Endothelial cell of umbilical vein (primary cell): ENCODE data around the gene KRT1. TPM values are rescaled to one million over a fixed set of nuclear protein-coding genes. Genes with fewer than 3 reads are reported as not detected.
A peak's percentile ranks its signal among the peaks of the same experiment; 100 is the strongest.

Experiments
- BruUV-seq: library from RNA; stranded (reverse); fragments of 400-500 nt; replicated peaks from 2 replicates; lab custom pipeline; 2021; lab: Mats Ljungman, UMichigan
- CTCF ChIA-PET: fragments of 300-600, 350-600 bp; sonication (Branson Sonifier 250); formaldehyde crosslinking; loops from one replicate; lab custom pipeline; 2021; ENCODE audit warnings: antibody characterized with exemption, inconsistent platforms; lab: Charles Lee
- POLR2A ChIA-PET: fragments of 300-600, 350-600 bp; sonication (Branson Sonifier 250); formaldehyde crosslinking; loops from one replicate; lab custom pipeline; 2021; ENCODE audit warnings: antibody characterized with exemption, inconsistent platforms; lab: Charles Lee
- DNase-seq: peaks from one replicate; pipeline ENCODE4 v3.0.0-alpha.2; 2011; ENCODE audit warnings: low read depth, low spot score
- FAIRE-seq: peaks from 2 replicates; lab custom pipeline; 2011; peaks lifted over from hg19 to GRCh38; lab: Jason Lieb, UNC
- H2AFZ ChIP-seq: 2 replicates; pipeline ENCODE4 v1.6.0; 2012; ENCODE audit warnings: low read depth, low read length, control low read depth, inconsistent platforms
- H3K27ac ChIP-seq: 2 replicates; pipeline ENCODE4 v1.5.1; 2011; ENCODE audit warnings: low read depth, mild to moderate bottlenecking, control low read depth, low read length, moderate library complexity; ENCODE audit not compliant: insufficient read depth
- H3K27me3 ChIP-seq, 2 experiments: 2 replicates each; pipeline versions ENCODE4 v1.6.0 to v1.6.1; 2011; ENCODE audit warnings: low read length in 2 of 2, mixed read lengths in 1 of 2; ENCODE audit not compliant: control insufficient read depth in 2 of 2, insufficient read depth in 2 of 2
- H3K36me3 ChIP-seq, 2 experiments: 2 replicates in 1 of 2; 3 replicates in 1 of 2; pipeline ENCODE4 v1.5.1; 2011; ENCODE audit warnings: low read length in 2 of 2, mild to moderate bottlenecking in 1 of 2, moderate library complexity in 1 of 2; ENCODE audit not compliant: control insufficient read depth in 2 of 2, insufficient read depth in 2 of 2; ENCODE audit errors: extremely low read depth in 1 of 2
- H3K4me1 ChIP-seq: 3 replicates; pipeline ENCODE4 v1.5.1; 2011; ENCODE audit warnings: mild to moderate bottlenecking, low read length; ENCODE audit not compliant: control insufficient read depth, insufficient read depth; ENCODE audit errors: extremely low read depth
- H3K4me2 ChIP-seq: 2 replicates; pipeline ENCODE4 v1.6.1; 2011; ENCODE audit warnings: low read length, control low read depth, mixed read lengths; ENCODE audit not compliant: insufficient read depth
- H3K4me3 ChIP-seq, 3 experiments: fragments of 200-600 bp in 1 of 3; sonication (generic), shearing (Covaris generic) in 1 of 3; replicated peaks in 1 of 3; 2 replicates each; pipeline ENCODE4 v1.5.1; 2011 to 2016; ENCODE audit warnings: control low read depth in 3 of 3, low read length in 3 of 3, mild to moderate bottlenecking in 2 of 3, inconsistent platforms in 1 of 3, low read depth in 1 of 3, moderate library complexity in 1 of 3; ENCODE audit not compliant: insufficient read depth in 1 of 3
- H3K79me2 ChIP-seq: 2 replicates; pipeline ENCODE4 v1.6.0; 2012; ENCODE audit warnings: low read length, inconsistent platforms; ENCODE audit not compliant: control insufficient read depth, insufficient read depth
- H3K9ac ChIP-seq: replicated peaks from 2 replicates; pipeline ENCODE3; 2011; ENCODE audit warnings: low read length, control low read depth; ENCODE audit not compliant: insufficient read depth; ENCODE audit errors: extremely low read depth
- H3K9me1 ChIP-seq: replicated peaks from 3 replicates; pipeline ENCODE4 v1.6.0; 2011; ENCODE audit warnings: mild to moderate bottlenecking, low read length; ENCODE audit not compliant: control insufficient read depth, insufficient read depth; ENCODE audit errors: extremely low read depth
- H3K9me3 ChIP-seq: replicated peaks from 2 replicates; pipeline ENCODE4 v1.5.1; 2012; ENCODE audit warnings: low read length, inconsistent platforms; ENCODE audit not compliant: control insufficient read depth, insufficient read depth
- H4K20me1 ChIP-seq: replicated peaks from 2 replicates; pipeline ENCODE3; 2011; ENCODE audit warnings: mild to moderate bottlenecking, low read length; ENCODE audit not compliant: control insufficient read depth, insufficient read depth; ENCODE audit errors: extremely low read depth
- EZH2 ChIP-seq: IDR thresholded peaks from 2 replicates; pipeline ENCODE4 v1.6.1; 2012; ENCODE audit warnings: borderline replicate concordance, low read depth, mild to moderate bottlenecking, moderate library complexity, low read length, inconsistent platforms; ENCODE audit not compliant: severe bottlenecking
- FOS ChIP-seq: IDR thresholded peaks from 2 replicates; pipeline ENCODE4 v1.6.1; 2011; ENCODE audit warnings: mild to moderate bottlenecking, low read length, moderate library complexity, borderline replicate concordance; ENCODE audit not compliant: insufficient read depth
- GATA2 ChIP-seq: IDR thresholded peaks from 2 replicates; pipeline ENCODE4 v1.7.0; 2011; ENCODE audit warnings: low read depth, mild to moderate bottlenecking, moderate library complexity, mixed read lengths, low read length; ENCODE audit not compliant: insufficient read length, insufficient read depth
- JUN ChIP-seq: IDR thresholded peaks from 2 replicates; pipeline ENCODE4 v1.6.1; 2011; ENCODE audit warnings: borderline replicate concordance, low read depth; ENCODE audit not compliant: insufficient read length, insufficient read depth
- MYC ChIP-seq: IDR thresholded peaks from one replicate; pipeline ENCODE4 v1.6.1; 2011; ENCODE audit warnings: mild to moderate bottlenecking, low read depth, low read length
- POLR2A ChIP-seq: IDR thresholded peaks from 2 replicates; pipeline ENCODE4 v1.6.1; 2012; ENCODE audit warnings: low read depth, mild to moderate bottlenecking, control low read depth, low read length
- POLR2AphosphoS5 ChIP-seq: IDR thresholded peaks from 2 replicates; pipeline ENCODE4 v1.6.1; 2012; ENCODE audit warnings: low read depth, mild to moderate bottlenecking, control low read depth, low read length, moderate library complexity; ENCODE audit not compliant: insufficient read depth
- dilution Hi-C: fragments of 300-500 bp; cut with MboI; formaldehyde crosslinking; loops from one replicate; pipeline ENCODE4 v1.15.0; 2019; ENCODE audit warnings: low sequenced_read_pairs; ENCODE audit not compliant: extremely low pct_ligation_motif_present
- intact Hi-C: fragments of 100-400 bp; cut with micrococcal nuclease; formaldehyde crosslinking; loops from one replicate; pipeline ENCODE4 v1.10.0; 2022
- polyA plus RNA-seq, 4 experiments: library from polyadenylated mRNA; depleted of rRNA in 3 of 4; stranded (reverse) in 3 of 4; unstranded in 1 of 4; fragments of >200 nt; gene quantifications; 2 replicates each; pipeline versions ENCODE4 v1.2.1 to v1.2.3, GENCODE V29; 2011 to 2012; ENCODE audit warnings: missing spikeins in 1 of 4
- total RNA-seq: library from RNA; stranded (reverse); gene quantifications from 2 replicates; pipeline ENCODE4 v1.2.3, GENCODE V29; 2021
- TF ChIP-seq, protein P1 (sequence below), 2 donors: IDR thresholded peaks; 1 replicate in 1 of 2; 2 replicates in 1 of 2; pipeline ENCODE4 v1.5.1; 2011; ENCODE audit warnings: low read length in 2 of 2, mild to moderate bottlenecking in 2 of 2, moderate library complexity in 2 of 2, control low read depth in 1 of 2, inconsistent platforms in 1 of 2, low read depth in 1 of 2; ENCODE audit not compliant: insufficient read depth in 1 of 2; ENCODE audit errors: extremely low read depth in 1 of 2
- TF ChIP-seq, protein P2 (sequence below): IDR thresholded peaks from 2 replicates; pipeline ENCODE4 v1.6.1; 2011; ENCODE audit not compliant: insufficient read depth, insufficient read length

KRT1 gene
- total and polyA plus RNA-seq, 2 donors (not counting 3 experiments of a cell fraction or from before 2014, with no cell fraction given) = not detected

- no peak overlapping the region for H3K27ac ChIP-seq
- TF ChIP-seq POLR2A = no peak
- peak; percentile 22 for TF ChIP-seq FOS
- H2AFZ ChIP-seq = no peak overlapping the region
- intact Hi-C loops (no loop called here), dilution Hi-C loops (no loop called here)
- no peak overlapping the region for H3K4me3 ChIP-seq
- H3K36me3 ChIP-seq = no peaks in the 10 kb centered on the region
- H3K79me2 ChIP-seq = no peaks in the 10 kb centered on the region
- H3K4me1 ChIP-seq = no peaks in the 10 kb centered on the region
- peaks cover 3% of the 10 kb centered on the region in 2 experiments for H3K27me3 ChIP-seq
- ChIA-PET CTCF (interaction anchor here (2.0 kb wide), 1 partner anchor 10 kb away, joined by 4 read pairs; no protein-coding TSS in a partner anchor), POLR2A (no interaction called here)
- no peak overlapping the region for H3K9ac ChIP-seq
- DNase-seq = no peak
- no peaks in the 10 kb centered on the region for H3K9me3 ChIP-seq
- no peaks in the 10 kb centered on the region for H3K9me1 ChIP-seq
- FAIRE-seq = no peak
- H4K20me1 ChIP-seq = no peaks in the 10 kb centered on the region
- BruUV-seq = no TSS peak
- no peak overlapping the region for H3K4me2 ChIP-seq
Measured at GRCh38 chr12:52655720-52656124, 24.5 kb downstream of the KRT1 start.

- ChIA-PET CTCF (interaction anchor here (2.0 kb wide), 1 partner anchor 10 kb away, joined by 4 read pairs; no protein-coding TSS in a partner anchor), POLR2A (no interaction called here)
- no peak overlapping the region for H3K27ac ChIP-seq
- FAIRE-seq (no peak), DNase-seq (no peak)
- H2AFZ ChIP-seq = no peak overlapping the region
- H3K9me3 ChIP-seq = no peaks in the 10 kb centered on the region
- H4K20me1 ChIP-seq = no peaks in the 10 kb centered on the region
- H3K4me1 ChIP-seq = no peaks in the 10 kb centered on the region
- H3K9me1 ChIP-seq = no peaks in the 10 kb centered on the region
- intact Hi-C loops = no loop called here
- no peak for TF ChIP-seq POLR2AphosphoS5
- TF ChIP-seq, protein P1, sequence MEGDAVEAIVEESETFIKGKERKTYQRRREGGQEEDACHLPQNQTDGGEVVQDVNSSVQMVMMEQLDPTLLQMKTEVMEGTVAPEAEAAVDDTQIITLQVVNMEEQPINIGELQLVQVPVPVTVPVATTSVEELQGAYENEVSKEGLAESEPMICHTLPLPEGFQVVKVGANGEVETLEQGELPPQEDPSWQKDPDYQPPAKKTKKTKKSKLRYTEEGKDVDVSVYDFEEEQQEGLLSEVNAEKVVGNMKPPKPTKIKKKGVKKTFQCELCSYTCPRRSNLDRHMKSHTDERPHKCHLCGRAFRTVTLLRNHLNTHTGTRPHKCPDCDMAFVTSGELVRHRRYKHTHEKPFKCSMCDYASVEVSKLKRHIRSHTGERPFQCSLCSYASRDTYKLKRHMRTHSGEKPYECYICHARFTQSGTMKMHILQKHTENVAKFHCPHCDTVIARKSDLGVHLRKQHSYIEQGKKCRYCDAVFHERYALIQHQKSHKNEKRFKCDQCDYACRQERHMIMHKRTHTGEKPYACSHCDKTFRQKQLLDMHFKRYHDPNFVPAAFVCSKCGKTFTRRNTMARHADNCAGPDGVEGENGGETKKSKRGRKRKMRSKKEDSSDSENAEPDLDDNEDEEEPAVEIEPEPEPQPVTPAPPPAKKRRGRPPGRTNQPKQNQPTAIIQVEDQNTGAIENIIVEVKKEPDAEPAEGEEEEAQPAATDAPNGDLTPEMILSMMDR (IDR thresholded peaks at IDR 0.05; ENCODE audit: extremely low read depth in 1 of 2, insufficient read depth in 1 of 2, low read depth in 1 of 2, low read length in 2 of 2) = no peak
- TF ChIP-seq GATA2 = no peak
- no peak for TF ChIP-seq JUN
- no peak for TF ChIP-seq FOS
- no peak for TF ChIP-seq EZH2
- no peak for TF ChIP-seq MYC
- TF ChIP-seq, protein P2, sequence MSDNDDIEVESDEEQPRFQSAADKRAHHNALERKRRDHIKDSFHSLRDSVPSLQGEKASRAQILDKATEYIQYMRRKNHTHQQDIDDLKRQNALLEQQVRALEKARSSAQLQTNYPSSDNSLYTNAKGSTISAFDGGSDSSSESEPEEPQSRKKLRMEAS = no peak
- TF ChIP-seq POLR2A = no peak
- H3K27me3 ChIP-seq = peaks cover 3% of the 10 kb centered on the region in 2 experiments
- no peak overlapping the region for H3K9ac ChIP-seq
- dilution Hi-C loops = no loop called here
- no peaks in the 10 kb centered on the region for H3K79me2 ChIP-seq
- no peak overlapping the region for H3K4me2 ChIP-seq
- no peaks in the 10 kb centered on the region for H3K36me3 ChIP-seq
- BruUV-seq = no TSS peak
- no peak overlapping the region for H3K4me3 ChIP-seq
Measured at GRCh38 chr12:52655251-52655650, 25.0 kb downstream of the KRT1 start.
